ENCODE data around the gene KLHL35.
"Not testable (repeated sequence)": the region's sequence is repeated elsewhere in the genome, so short reads cannot be mapped to it uniquely, and the experiment has no call there.

The KLHL35 gene

GRCh38 chr11:75421902-75422247, 11.1 kb downstream of the KLHL35 start:
- TF ChIP-seq CTCF (IDR thresholded peaks at IDR 0.05; ENCODE audit: low read depth, low read length), result no peak

GRCh38 chr11:75421035-75421602, 11.9 kb downstream of the KLHL35 start:
- no peak overlapping the region for H3K4me3 ChIP-seq (ENCODE audit: low read depth, low read length)
- TF ChIP-seq CTCF (IDR thresholded peaks at IDR 0.05; ENCODE audit: low read depth, low read length), result no peak

More at GRCh38 chr11:75421902-75422247, 11.1 kb downstream of the KLHL35 start:
- no peak overlapping the region for H3K4me3 ChIP-seq (ENCODE audit: low read depth, low read length)

- no peak overlapping the region for H3K4me3 ChIP-seq (ENCODE audit: low read depth, low read length)
- no peak for TF ChIP-seq CTCF (IDR thresholded peaks at IDR 0.05; ENCODE audit: low read depth, low read length)
Observed at GRCh38 chr11:75420224-75421034, 12.6 kb downstream of the KLHL35 start.

GRCh38 chr11:75413864-75414263, 19.1 kb downstream of the KLHL35 start:
- no peak overlapping the region for H3K4me3 ChIP-seq (ENCODE audit: low read depth, low read length)

GRCh38 chr11:75413146-75413545, 19.9 kb downstream of the KLHL35 start:
- not testable (repeated sequence) for H3K4me3 ChIP-seq (ENCODE audit: low read depth, low read length)

More at GRCh38 chr11:75413864-75414263, 19.1 kb downstream of the KLHL35 start:
- TF ChIP-seq CTCF (IDR thresholded peaks at IDR 0.05; ENCODE audit: low read depth, low read length), result no peak

GRCh38 chr11:75409971-75410370, 23.0 kb downstream of the KLHL35 start:
- H3K4me3 ChIP-seq (ENCODE audit: low read depth, low read length), result not testable (repeated sequence)

GRCh38 chr11:75408957-75409219, 24.1 kb downstream of the KLHL35 start:
- TF ChIP-seq CTCF (IDR thresholded peaks at IDR 0.05; ENCODE audit: low read depth, low read length), result no peak
- no peak overlapping the region for H3K4me3 ChIP-seq (ENCODE audit: low read depth, low read length)

GRCh38 chr11:75406338-75406777, 26.6 kb downstream of the KLHL35 start:
- no peak for TF ChIP-seq CTCF (IDR thresholded peaks at IDR 0.05; ENCODE audit: low read depth, low read length)

More at GRCh38 chr11:75406338-75406777, 26.6 kb downstream of the KLHL35 start:
- H3K4me3 ChIP-seq (ENCODE audit: low read depth, low read length), result no peak overlapping the region
